ENCODE measurements around the gene KREMEN2. TPM values are rescaled to one million over a fixed set of nuclear protein-coding genes. Genes with fewer than 3 reads are reported as not detected.

The KREMEN2 gene
- total and polyA plus RNA-seq, 2 of the 13 experiments (the other 11 are each of a cell fraction or from before 2014, with no cell fraction given) = 0.48 to 1.2 TPM

- no peak for ATAC-seq
- Histone ChIP-seq H3K4me3 (replicated peaks in 1 of 3; ENCODE audit: insufficient read depth in 1 of 3, low read depth in 2 of 3, low read length in 3 of 3) (no peak overlapping the region), H3K9me3 (ENCODE audit: low read length) (no peaks in the 10 kb centered on the region), H3K4me1 (ENCODE audit: insufficient read depth, low read length) (0 out of 2 replicates have a peak, but pooled peaks cover 9% of the 10 kb centered on the region), H3K36me3 (replicated peaks in 1 of 2; ENCODE audit: control insufficient read depth in 1 of 2, insufficient read depth in 2 of 2, low read length in 2 of 2) (no peaks in the 10 kb centered on the region; a peak in 1 of 5 replicates), H3K27ac (ENCODE audit: extremely low read length, insufficient read depth, low read length) (no peak overlapping the region), H3K79me2 (ENCODE audit: insufficient read depth, low read length) (no peaks in the 10 kb centered on the region), H3K4me2 (ENCODE audit: low read depth, low read length) (no peak overlapping the region), H2AFZ (ENCODE audit: low read length) (no peak overlapping the region), H3K9ac (ENCODE audit: insufficient read depth, low read depth, low read length) (no peak overlapping the region), H3K27me3 (ENCODE audit: control insufficient read depth in 1 of 2, insufficient read depth in 2 of 2, low read length in 2 of 2) (no peaks in the 10 kb centered on the region), H4K20me1 (ENCODE audit: insufficient read depth, low read length) (no peaks in the 10 kb centered on the region)
- DNase-seq (ENCODE audit: low spot score) = no peak
- WGBS (ENCODE audit: low lambda C conversion rate) = 96% methylated on average over 14 of the region's 14 CpGs
- in situ Hi-C loops (cut with HindIII; ENCODE audit: extremely low pct_ligation_motif_present, low pct_unique_long_range_greater_than_20kb) (no loop called here), intact Hi-C loops (cut with micrococcal nuclease; ENCODE audit: unreplicated experiment) (no loop called here)
- TF ChIP-seq CREM (IDR thresholded peaks at IDR 0.05) (no peak), CREM (CRISPR knock-in tag; IDR thresholded peaks at IDR 0.05) (no peak), ZNF709 (CRISPR knock-in tag; IDR thresholded peaks at IDR 0.05) (no peak), ZNF703 (CRISPR knock-in tag; IDR thresholded peaks at IDR 0.05; ENCODE audit: borderline replicate concordance) (no peak), MTA1 (CRISPR knock-in tag; IDR thresholded peaks at IDR 0.05; ENCODE audit: borderline replicate concordance) (no peak), ZNF280D (CRISPR knock-in tag; IDR thresholded peaks at IDR 0.05) (no peak), CREB1 (IDR thresholded peaks at IDR 0.05) (no peak), CREB1 (CRISPR knock-in tag; IDR thresholded peaks at IDR 0.05) (no peak), DNMT1 (CRISPR knock-in tag; IDR thresholded peaks at IDR 0.05) (no peak), BRCA1 (CRISPR knock-in tag; IDR thresholded peaks at IDR 0.05) (no peak)
- TF ChIP-seq, protein P1, sequence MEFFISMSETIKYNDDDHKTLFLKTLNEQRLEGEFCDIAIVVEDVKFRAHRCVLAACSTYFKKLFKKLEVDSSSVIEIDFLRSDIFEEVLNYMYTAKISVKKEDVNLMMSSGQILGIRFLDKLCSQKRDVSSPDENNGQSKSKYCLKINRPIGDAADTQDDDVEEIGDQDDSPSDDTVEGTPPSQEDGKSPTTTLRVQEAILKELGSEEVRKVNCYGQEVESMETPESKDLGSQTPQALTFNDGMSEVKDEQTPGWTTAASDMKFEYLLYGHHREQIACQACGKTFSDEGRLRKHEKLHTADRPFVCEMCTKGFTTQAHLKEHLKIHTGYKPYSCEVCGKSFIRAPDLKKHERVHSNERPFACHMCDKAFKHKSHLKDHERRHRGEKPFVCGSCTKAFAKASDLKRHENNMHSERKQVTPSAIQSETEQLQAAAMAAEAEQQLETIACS (CRISPR knock-in tag; IDR thresholded peaks at IDR 0.05) = no peak
- no peak for FAIRE-seq
- BruUV-seq (replicated peaks) = no TSS peak
- POLR2A ChIA-PET = interaction anchor here (0.9 kb wide), 1 partner anchor 18 kb away, joined by 3 read pairs; no protein-coding TSS in a partner anchor
- CTCF ChIA-PET (ENCODE audit: low intra/inter-chr PET ratio, low total read pairs) = no interaction called here
Observed at GRCh38 chr16:2923481-2923880, 40.6 kb upstream of the KREMEN2 start.

All from HepG2 (cell line).